HL-60/S4 treated with phorbol 12-myristate 13-acetate at 8.2 ng/mL for 4 days and 3 days (cell line): ENCODE results near the gene FRMD3.

Experiments used
- in situ Hi-C: fragments of 300-500 bp; cut with MboI; formaldehyde crosslinking; loops from 2 replicates; pipeline ENCODE4 v1.15.0; 2022; ENCODE audit warnings: low sequenced_read_pairs

Gene FRMD3

DNA sequence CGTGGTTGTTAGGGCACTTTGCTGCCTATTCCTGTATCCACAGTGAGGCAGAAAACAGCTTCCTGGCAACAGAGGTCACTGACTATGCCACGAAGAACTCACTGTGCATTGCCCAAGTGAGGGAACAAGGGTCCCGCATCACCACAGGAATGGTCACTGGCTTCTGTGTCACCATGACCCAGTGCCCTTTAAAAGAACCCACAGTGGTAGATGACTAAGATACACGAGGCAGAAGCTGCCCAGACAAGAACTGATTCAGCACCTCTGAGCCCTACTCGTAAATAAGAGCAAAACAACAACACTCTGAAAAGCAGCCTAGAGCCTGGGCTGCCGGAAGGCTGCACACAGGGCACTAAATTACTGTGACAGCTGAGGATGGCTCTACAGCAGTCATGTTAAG is 238.6 kb downstream of the FRMD3 start:
- in situ Hi-C loops = no loop called here

DNA sequence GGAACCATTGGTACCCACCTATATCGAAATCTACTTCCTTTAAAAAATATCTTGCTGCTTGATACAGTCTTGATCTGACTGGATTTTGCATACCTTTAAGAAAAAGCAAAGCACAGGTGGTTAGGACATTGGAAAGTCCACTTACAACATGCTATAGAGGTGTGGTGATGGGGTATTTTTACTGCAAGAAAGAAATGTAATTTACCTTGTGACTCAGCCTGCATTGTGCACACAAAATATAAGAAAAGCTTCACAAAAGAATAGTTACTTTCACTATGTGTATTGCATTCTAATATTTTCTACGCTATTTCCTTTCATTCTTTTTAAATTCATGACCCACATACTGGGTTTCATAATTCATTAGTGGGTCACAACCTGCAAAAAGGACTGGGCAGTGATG is 239.1 kb downstream of the FRMD3 start:
- in situ Hi-C loops = no loop called here

DNA sequence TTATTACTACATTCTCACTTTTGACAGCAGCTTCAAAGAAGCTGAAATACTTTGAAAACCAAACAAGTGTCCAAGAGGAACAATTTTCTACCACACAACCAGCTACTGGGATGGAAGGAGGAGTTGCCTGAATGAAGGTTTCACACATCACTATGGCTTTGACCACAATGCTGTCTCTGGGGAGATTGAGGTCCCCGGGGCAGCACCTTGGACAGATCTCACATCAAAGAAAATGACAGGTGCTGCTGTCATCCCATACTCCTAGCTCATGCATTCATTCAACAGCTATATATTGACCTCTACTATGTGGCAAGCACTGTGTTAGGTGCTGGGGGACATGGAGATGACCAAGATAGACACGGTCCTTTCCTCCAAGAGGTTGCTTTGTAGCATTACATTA is 242.1 kb downstream of the FRMD3 start:
- in situ Hi-C loops = no loop called here

DNA sequence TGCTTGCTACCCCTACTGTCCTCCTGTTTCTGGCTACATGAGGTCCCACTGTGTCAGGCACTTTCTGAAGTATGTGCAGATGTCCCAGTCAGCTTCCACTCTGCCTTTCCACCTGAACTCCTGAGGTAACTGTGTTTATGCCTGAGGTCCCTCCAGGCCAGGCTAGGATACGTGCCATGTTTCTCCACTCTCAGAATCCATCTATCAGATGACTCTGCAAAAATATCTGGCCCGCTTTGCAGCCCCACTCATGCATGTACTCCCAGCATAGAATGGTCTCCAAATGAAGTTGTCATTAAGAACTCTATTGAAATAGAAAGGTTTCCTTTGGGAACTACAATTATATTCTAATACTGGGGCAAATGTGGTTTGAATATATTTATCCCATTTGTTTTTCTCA is 243.4 kb downstream of the FRMD3 start:
- in situ Hi-C loops = no loop called here

DNA sequence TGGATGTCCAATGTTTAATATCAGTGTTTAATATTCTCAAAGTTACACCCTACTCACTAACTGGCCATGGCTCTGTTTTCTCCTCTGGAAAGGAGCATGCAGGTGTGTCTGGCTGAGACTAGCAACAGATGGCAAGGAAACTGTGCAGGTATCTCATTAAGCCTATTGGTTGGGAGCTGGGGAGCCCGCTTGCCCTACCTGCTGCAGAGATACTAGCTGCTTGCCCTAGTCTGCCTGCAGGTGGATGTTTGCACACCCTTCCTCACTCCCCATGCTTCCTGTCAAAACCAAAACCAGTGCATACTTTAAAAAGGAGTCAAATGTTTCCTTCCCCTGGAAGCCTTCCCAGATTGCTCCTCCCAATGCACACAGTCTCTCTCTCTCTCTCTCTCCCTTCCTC is 247.0 kb downstream of the FRMD3 start:
- in situ Hi-C loops = no loop called here

DNA sequence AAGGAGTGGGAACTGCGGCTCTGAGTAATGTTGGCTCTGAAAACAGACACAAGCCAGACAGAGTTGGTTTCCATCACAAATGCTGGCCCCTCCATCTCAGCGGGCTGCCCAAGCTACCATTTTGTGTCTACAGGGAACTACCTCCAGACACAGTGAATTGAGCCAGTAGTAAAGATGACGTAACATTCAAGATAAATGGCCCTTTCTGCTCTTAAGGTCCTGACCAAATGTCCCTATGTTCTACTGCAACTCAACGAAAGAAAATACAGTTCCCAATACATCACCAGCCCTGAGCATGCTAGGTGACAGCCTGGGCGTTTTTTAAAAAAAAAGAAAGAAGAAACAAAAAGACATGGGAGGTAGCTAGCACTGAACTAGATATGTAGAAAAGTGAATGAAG is 247.5 kb downstream of the FRMD3 start:
- in situ Hi-C loops = no loop called here

DNA sequence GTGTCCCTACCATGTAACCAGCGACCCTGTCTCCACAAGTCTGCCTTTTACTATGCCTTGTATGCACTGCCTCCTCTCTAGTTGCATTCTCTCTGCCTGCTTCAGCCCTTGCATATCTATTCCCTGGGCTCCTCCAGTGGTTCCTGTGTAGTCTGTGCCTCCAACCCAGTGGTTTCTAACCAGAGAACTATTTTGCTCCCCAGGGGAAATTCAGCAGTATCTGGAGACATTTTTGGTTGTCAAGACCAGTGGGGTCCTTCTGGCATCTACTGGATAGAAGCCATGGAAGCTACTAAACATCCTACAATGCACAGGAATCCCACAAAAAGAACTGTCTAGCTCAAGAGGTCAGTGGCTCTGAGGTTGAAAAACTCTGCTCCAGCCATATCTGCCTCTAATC is 251.2 kb downstream of the FRMD3 start:
- in situ Hi-C loops = no loop called here

DNA sequence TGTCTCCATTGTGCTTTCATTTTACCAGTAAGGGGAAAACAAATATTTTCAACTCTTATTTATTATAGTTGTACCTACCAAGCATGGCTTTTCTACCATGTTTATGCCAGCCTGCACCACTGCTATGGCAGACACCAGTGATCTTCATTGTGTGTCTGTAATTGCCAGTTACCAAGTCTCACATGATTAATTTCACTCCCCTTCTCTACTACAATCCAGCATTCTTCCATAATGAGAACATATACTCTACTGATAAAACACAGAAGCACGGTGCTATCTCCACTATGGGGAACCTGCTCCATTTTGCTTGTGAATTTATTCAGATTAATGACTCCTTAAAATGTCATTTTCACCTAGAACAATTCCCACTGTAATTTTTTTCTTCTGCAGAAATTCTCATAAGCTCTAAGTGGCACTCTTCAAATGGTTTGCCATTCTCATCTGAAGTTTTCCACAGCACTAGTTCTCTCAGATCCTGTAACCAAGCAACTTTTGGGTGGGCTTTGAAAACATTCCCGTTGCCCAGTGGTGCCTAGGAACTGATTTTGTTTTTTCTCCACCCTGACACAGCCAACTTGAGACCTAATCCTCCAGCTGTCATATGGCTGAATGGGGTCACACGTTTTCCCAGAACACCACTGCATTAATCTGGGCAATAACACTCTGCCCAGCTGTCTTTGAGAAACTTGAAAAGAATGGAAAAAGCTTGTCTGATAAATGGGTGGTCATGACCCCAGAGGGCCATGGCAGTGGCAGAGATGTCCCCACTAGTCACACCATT is 252.6 kb downstream of the FRMD3 start:
- in situ Hi-C loops = no loop called here

DNA sequence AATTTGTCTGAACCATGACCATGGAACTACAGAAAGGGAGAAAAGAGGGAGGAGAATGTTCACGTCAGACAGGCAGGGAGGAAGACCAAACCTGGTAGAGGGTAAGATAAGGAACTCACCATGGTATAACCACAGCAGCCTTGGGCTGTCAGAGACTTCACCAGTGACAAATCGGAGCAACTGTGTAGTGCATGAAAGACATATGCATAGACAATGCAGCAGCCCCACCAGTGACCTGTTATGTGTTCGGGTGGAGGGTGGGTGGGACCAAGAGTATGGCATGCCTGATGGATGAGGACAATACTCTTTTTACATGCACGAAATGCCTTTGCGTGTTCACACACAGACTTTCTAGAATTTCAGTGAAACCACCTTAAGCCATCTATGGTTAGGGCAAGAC is 253.5 kb downstream of the FRMD3 start:
- in situ Hi-C loops = no loop called here

DNA sequence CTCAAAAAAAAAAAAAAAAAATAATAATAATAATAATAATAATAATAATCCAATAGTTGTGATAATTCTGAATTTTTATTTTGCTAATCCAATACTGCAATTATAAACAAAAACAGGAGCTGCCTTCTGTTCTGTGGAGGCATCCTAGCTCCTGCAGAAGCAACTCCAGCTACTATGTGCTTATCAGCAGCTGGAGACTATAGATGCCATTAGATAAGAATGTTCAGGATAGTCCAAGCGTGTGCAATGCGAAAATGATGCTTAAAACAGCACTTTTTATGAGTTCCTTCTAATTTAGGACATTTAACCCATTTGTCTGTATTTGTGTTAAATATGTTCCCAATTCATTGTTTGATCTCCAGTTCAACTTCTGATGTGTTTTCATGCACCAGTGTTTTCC is 254.7 kb downstream of the FRMD3 start:
- in situ Hi-C loops = no loop called here

DNA sequence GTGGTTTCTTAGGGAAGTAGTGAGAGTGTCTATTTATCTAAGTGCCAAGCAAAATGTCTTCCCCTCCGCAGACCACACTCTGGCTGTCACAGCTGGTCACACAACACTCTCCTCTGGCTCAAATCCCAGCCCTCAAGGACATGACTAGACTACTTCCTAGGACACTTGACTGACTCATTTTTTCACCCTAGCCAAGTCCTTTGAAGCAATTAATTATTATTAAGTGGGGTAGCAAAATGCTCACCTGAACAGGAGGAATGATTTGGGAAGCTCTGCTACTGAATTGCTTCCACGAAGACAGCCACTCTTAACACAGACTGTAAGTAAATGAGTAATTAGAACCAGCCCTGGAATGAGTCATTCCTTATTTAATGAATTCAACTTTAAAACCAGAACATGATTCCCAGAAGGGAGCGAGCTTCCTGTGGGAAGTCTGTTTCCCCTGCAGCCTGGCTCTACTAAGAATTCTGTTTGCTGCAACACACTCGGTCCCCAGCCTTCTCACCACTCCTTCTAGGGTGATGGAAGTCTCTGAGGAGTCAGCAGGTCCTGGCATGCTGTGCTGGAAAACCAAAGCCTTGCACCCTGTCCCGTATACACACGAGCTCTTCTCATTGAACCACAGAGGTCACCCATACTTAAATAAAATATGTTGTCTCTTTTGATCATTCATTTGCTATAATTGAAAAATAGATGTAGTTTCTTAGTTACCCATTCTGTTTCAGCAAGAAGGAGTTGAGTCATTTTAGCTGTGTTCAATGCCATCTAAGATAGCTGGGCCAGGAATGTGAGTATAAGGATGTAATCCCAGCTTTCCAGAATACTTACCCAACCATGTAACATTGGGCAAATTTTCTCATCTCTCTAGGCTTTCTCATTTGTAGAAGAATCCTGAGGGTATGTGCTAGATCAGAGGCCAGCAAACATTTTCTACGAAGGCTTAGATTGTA is 256.6 kb downstream of the FRMD3 start:
- in situ Hi-C loops = no loop called here

DNA sequence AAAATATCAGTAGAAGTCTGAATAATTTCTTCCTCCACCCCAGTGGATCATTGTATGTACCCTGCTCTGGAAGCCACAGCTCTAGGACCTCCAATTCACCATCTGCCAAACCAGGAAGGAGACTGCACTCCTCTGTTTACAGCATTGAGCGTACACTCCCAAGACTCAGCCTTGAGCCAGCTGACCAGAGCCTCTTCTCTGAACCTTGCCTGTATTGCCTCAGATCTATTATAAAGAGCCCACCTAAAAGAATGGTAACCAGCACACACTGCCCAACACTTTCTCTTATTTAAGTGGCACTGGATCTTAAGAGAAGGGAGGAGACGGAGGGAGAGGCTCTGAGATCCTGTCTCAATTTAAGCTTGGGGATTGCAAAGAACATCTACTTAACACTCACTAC is 257.4 kb downstream of the FRMD3 start:
- in situ Hi-C loops = no loop called here

DNA sequence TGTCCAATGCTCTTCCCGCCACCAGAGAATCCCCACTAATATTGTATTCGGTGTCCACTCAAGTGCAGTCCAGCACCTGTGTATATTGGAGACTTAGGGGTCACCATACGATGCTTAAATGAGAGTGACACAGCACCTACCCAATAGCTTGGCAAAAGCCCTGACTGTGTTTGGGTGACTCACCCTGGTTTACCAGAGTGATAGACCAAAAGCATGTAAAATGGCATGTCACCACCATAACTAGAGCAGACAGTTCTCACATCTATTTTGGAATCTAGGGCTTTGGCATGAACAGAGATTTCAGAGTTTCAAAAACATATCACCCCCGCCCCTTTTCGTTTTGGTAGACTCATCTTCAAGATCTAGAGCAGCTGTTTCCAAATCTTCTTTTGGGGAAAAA is 257.9 kb downstream of the FRMD3 start:
- in situ Hi-C loops = no loop called here

DNA sequence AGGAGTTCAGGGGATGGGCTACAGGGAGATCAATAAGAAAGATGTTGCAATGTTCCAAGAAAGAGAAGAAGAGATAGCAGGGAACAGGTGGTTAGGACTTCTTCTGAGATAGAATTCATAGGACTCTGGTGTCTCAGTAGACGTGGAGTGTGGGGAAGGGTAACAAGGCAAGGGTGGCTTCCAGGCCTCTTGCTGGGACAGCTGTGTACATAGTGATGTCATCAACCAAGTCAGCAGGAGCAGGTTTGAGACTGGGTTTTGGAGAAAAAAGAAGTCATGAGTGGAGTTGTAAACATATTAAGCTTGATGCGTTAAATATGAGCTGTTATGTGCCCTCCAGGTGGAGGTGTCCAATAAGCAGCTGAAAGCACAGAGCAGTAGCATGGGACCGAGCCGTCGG is 263.4 kb downstream of the FRMD3 start:
- in situ Hi-C loops = no loop called here

DNA sequence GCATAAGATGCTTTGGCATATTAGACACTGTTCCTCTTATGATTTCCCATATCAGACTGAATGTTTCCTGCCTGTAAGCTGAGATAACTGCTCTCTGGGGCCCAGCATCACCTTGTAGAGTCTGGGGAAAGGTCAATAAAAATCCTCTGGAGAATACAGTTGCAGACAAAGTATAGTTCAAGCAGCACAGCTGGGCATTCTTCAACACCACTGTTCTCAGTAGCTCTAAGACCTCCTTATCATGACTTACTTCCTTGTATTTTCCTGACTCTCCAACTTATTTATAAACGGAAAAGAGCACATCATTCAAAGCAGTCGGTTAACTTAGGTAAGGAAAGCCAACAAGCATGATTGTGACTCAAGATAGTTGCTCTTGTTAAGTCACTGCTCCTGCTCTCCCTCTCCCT is 266.5 kb downstream of the FRMD3 start:
- in situ Hi-C loops = no loop called here

DNA sequence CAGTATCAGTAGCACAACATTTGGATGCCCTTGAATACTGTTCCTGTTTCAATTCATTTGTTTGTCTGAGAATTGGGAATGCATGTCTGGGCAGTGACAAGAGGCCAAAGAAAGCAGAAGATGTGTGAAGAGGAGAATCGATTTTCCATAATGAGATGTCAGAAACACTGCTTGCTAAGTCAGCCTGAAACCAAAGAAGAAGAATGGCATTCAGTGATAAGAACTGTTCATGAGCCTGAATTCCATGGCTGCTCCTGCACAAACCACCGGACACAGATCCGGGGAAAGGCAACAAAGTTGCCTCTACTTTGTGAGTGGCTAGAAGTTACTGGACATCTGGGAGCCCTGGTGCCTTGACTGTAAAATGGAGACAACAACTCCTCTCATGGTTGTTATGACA is 268.1 kb downstream of the FRMD3 start:
- in situ Hi-C loops = no loop called here

DNA sequence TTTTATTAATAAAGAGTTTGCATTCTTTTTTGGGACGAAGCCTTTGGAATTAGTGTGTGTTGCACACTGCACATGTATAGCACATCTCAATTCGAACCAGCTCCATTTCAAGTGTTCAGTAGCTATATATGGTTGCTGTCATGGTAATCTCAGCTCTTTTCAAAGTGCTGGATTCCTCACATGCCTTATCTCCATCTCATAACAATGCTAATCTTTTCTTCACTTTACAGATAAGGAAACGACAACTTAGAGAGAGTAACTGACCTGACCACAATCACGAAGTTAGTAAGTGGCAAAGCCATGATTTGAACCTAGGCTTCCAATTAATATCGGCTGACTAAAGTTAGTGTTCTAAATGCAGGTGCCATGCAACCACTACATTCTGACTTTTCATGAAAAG is 270.5 kb downstream of the FRMD3 start:
- in situ Hi-C loops = no loop called here

DNA sequence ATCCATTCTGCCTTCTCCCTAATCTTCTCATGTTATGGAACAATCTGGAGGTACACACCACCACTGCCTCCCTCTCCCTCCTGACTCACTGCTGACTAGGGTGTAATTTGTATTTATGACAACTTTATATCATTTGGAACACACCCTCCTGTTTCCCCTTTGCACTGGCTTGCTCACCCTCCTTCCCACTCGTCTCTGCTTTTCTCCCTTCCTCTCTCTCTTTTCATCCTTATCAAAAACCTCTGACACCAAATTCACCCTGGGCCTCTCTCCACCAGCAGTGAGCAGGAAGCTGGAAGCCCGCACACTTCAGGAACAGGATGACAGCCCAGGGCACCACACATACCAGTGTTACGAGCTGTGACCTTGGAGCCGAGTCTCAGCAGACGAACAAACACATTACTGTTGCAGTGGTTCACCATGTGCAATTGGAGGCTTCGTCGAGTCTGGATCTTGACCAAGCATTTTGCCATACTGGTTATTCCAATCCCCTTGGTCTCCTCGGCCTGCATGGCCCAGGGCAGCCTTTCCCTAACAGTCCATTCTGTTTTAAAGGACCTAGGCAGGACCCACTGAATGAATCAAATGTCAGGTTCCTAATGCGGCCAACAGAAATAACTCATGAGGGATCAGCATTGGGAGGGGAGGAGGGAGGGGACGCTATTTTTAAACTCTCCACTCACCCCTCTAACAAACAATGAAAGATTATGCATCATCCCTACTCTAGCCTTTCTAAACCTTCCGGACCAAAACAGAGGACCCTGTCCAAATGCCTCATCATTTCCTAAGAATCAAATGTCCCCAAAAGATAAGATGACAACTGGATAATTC is 271.3 kb downstream of the FRMD3 start:
- in situ Hi-C loops = no loop called here

DNA sequence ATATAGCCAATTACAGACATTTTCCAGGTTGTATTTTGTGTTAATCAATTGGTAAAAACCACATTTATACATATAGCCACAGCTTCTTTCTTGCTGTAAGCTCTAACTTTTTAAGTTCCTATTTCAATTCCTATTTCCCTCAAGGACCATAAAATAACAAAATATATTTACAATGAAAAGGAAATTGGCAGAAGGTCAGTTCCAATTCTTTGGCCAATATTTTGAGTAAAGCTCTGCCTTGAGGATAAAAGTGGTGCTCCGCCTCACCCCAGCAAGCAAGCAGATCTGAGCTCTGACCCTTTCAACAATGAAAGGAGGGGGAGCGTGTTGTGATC is 271.9 kb downstream of the FRMD3 start:
- in situ Hi-C loops = no loop called here

DNA sequence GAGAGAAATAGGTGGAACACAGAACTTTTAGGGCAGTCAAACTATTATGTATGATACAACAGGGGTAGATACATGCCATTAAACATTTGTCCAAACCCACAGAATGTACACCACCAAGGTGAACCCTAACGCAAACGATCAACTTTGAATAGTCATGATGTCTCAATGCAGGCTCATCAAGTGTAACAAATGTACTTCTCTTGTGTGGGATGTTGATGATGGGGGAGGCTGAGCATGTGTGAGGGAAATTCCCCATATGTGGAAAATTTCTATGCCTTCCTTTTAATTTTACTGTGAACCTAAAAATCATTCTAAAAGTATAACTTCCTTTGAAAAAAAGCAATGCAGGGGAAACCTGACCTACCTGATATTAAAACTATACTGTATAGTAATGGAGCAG is 273.9 kb downstream of the FRMD3 start:
- in situ Hi-C loops = no loop called here

DNA sequence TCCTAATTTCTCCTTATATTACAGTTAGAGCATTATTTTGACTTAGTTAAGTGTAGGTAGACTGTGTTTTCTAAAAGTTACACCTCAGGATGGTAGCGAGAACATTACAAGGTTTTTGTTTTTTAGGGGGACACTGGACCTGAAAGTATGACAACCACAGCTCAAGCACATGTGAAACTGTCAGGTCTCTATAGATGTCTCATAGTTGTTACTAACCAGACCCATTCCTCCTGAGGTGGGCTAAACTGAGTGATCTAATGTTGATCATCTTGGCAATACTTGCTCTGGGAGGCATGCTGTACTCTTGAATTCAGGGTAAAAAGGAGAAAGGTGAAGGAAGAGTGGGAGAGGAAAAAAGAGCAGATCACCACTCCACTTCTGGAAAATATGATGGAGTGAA is 278.6 kb downstream of the FRMD3 start:
- in situ Hi-C loops = no loop called here
